Tibial nerve (tissue), 4 donors: ENCODE data around the gene MR1. TPM values are rescaled to one million over a fixed set of nuclear protein-coding genes. Genes with fewer than 3 reads are reported as not detected.

ENCODE experiments used
- DNase-seq, 2 donors: peaks; one replicate each; pipeline ENCODE4 v3.0.0-alpha.2; 2019; ENCODE audit warnings: low spot score in 2 of 2
- H3K27ac ChIP-seq, 4 donors: fragments of 200-600 bp; sonication (generic) in 3 of 4; one replicate each; pipeline ENCODE4 v1.5.1; 2017 to 2019; ENCODE audit warnings: mild to moderate bottlenecking in 1 of 4
- H3K27me3 ChIP-seq, 2 donors: fragments of 200-600 bp; sonication (generic) in 1 of 2; one replicate each; pipeline versions ENCODE4 v1.5.1 to v1.6.0; 2017 to 2019
- H3K36me3 ChIP-seq, 3 donors: fragments of 200-600 bp; sonication (generic); one replicate each; pipeline ENCODE4 v1.5.1; 2018 to 2019
- H3K4me1 ChIP-seq, 4 donors: fragments of 200-600 bp; sonication (generic) in 3 of 4; one replicate each; pipeline ENCODE4 v1.5.1; 2017 to 2019
- H3K4me3 ChIP-seq, 4 donors: fragments of 200-600 bp; sonication (generic) in 3 of 4; one replicate each; pipeline ENCODE4 v1.5.1; 2017 to 2019; ENCODE audit warnings: mild to moderate bottlenecking in 1 of 4, moderate library complexity in 1 of 4
- H3K9me3 ChIP-seq, 4 donors: fragments of 200-600 bp; sonication (generic) in 3 of 4; one replicate each; pipeline ENCODE4 v1.5.1; 2017 to 2019
- CTCF ChIP-seq, 5 experiments: fragments of 200-600 bp in 3 of 5; fragments of 450-650 bp in 2 of 5; sonication (generic) in 3 of 5; IDR thresholded peaks; one replicate each; pipeline ENCODE4 v1.5.1; 2016 to 2019; ENCODE audit warnings: antibody characterized with exemption in 5 of 5, mild to moderate bottlenecking in 3 of 5, moderate library complexity in 2 of 5
- EP300 ChIP-seq, 2 donors: sonication (generic); formaldehyde crosslinking; IDR thresholded peaks; one replicate each; pipeline ENCODE4 v1.6.1; 2017; ENCODE audit warnings: antibody characterized with exemption in 2 of 2, mild to moderate bottlenecking in 1 of 2
- POLR2A ChIP-seq, 2 donors: fragments of 450-650 bp; IDR thresholded peaks; one replicate each; pipeline ENCODE4 v1.6.1; 2017; ENCODE audit warnings: antibody characterized with exemption in 2 of 2, mild to moderate bottlenecking in 2 of 2, moderate library complexity in 2 of 2
- WGBS, 2 donors: methylation state at CpG; one replicate each; pipeline ENCODE4 v1.1.5; 2018; 5-methylcytosine and 5-hydroxymethylcytosine counted together
- total RNA-seq, 4 donors: library from RNA; depleted of rRNA; stranded (reverse); fragments of >200 nt; gene quantifications; one replicate each; pipeline ENCODE4 v1.1.0, GENCODE V29; 2016

MR1 gene
- total RNA-seq, 4 donors from 2014 or later, result 9.2 to 26.2 (median 10.9) TPM

- DNase-seq, result no peak
- no peak overlapping the region for H3K27ac ChIP-seq
- no peaks in the 10 kb centered on the region for H3K9me3 ChIP-seq
- H3K36me3 ChIP-seq, result no peaks in the 10 kb centered on the region
- no peaks in the 10 kb centered on the region for H3K27me3 ChIP-seq
- peaks cover 0 to 11% (median 0%) of the 10 kb centered on the region in 4 donors for H3K4me1 ChIP-seq
- TF ChIP-seq EP300 (IDR thresholded peaks at IDR 0.05) (no peak), POLR2A (IDR thresholded peaks at IDR 0.05) (no peak), CTCF (IDR thresholded peaks at IDR 0.05) (no peak)
- no peak overlapping the region for H3K4me3 ChIP-seq
- 55 to 85% methylated on average over 4 of the region's 4 CpGs for WGBS, 2 donors
Observed at GRCh38 chr1:181079920-181080319, 46.1 kb downstream of the MR1 start.

- TF ChIP-seq CTCF (IDR thresholded peaks at IDR 0.05) (no peak), EP300 (IDR thresholded peaks at IDR 0.05) (no peak), POLR2A (IDR thresholded peaks at IDR 0.05) (no peak)
- Histone ChIP-seq H3K27ac (no peak overlapping the region), H3K4me3 (no peak overlapping the region), H3K9me3 (no peaks in the 10 kb centered on the region), H3K4me1 (peaks cover 0 to 11% (median 0%) of the 10 kb centered on the region in 4 donors), H3K36me3 (no peaks in the 10 kb centered on the region), H3K27me3 (no peaks in the 10 kb centered on the region)
- DNase-seq, result no peak
- 84 to 97% methylated on average over 4 of the region's 4 CpGs for WGBS, 2 donors
Observed at GRCh38 chr1:181080556-181080955, 46.8 kb downstream of the MR1 start.

- DNase-seq, result no peak
Observed at GRCh38 chr1:181081395-181081794, 47.6 kb downstream of the MR1 start.

GRCh38 chr1:181083842-181084605, 50.2 kb downstream of the MR1 start:
- TF ChIP-seq EP300 (IDR thresholded peaks at IDR 0.05), result no peak
- TF ChIP-seq CTCF (IDR thresholded peaks at IDR 0.05), result peak; percentile 36 to 71 (median 38)

More at GRCh38 chr1:181081395-181081794, 47.6 kb downstream of the MR1 start:
- H3K27ac ChIP-seq, result no peak overlapping the region
- H3K36me3 ChIP-seq, result no peaks in the 10 kb centered on the region
- H3K27me3 ChIP-seq, result no peaks in the 10 kb centered on the region
- WGBS, 2 donors, result 38 to 50% methylated on average over 3 of the region's 3 CpGs
- TF ChIP-seq POLR2A (IDR thresholded peaks at IDR 0.05), result no peak
- no peak for TF ChIP-seq CTCF (IDR thresholded peaks at IDR 0.05)
- no peak for TF ChIP-seq EP300 (IDR thresholded peaks at IDR 0.05)
- no peaks in the 10 kb centered on the region for H3K9me3 ChIP-seq
- H3K4me3 ChIP-seq, result no peak overlapping the region
- H3K4me1 ChIP-seq, result peaks cover 0 to 11% (median 0%) of the 10 kb centered on the region in 4 donors

GRCh38 chr1:181084606-181084969, 50.8 kb downstream of the MR1 start:
- H3K36me3 ChIP-seq, result no peaks in the 10 kb centered on the region
- H3K9me3 ChIP-seq, result no peaks in the 10 kb centered on the region
- no peak overlapping the region for H3K27ac ChIP-seq
- H3K4me1 ChIP-seq, result peaks cover 0 to 10% (median 0%) of the 10 kb centered on the region in 4 donors
- H3K27me3 ChIP-seq, result no peaks in the 10 kb centered on the region
- no peak overlapping the region for H3K4me3 ChIP-seq
- DNase-seq, result no peak
- TF ChIP-seq EP300 (IDR thresholded peaks at IDR 0.05) (no peak), POLR2A (IDR thresholded peaks at IDR 0.05) (no peak), CTCF (IDR thresholded peaks at IDR 0.05) (no peak)
- WGBS, 2 donors, result 66 to 71% methylated on average over 4 of the region's 4 CpGs

More at GRCh38 chr1:181083842-181084605, 50.2 kb downstream of the MR1 start:
- Histone ChIP-seq H3K9me3 (no peaks in the 10 kb centered on the region), H3K36me3 (no peaks in the 10 kb centered on the region), H3K27me3 (no peaks in the 10 kb centered on the region), H3K27ac (no peak overlapping the region), H3K4me1 (peaks cover 0 to 10% (median 0%) of the 10 kb centered on the region in 4 donors), H3K4me3 (no peak overlapping the region)
- WGBS, 2 donors, result 42 to 50% methylated on average over 6 of the region's 6 CpGs
- peak in 1 of 2 donors; percentile 35 for DNase-seq
